ENCODE results near the gene TBP. TPM values are rescaled to one million over a fixed set of nuclear protein-coding genes. Genes with fewer than 3 reads are reported as not detected.
A peak's percentile ranks its signal among the peaks of the same experiment; 100 is the strongest.
"Not testable (repeated sequence)": the region's sequence is repeated elsewhere in the genome, so short reads cannot be mapped to it uniquely, and the experiment has no call there.

Gene TBP
- total and polyA plus RNA-seq, 11 donors = 6.5 to 19.1 (median 8.8) TPM

DNA sequence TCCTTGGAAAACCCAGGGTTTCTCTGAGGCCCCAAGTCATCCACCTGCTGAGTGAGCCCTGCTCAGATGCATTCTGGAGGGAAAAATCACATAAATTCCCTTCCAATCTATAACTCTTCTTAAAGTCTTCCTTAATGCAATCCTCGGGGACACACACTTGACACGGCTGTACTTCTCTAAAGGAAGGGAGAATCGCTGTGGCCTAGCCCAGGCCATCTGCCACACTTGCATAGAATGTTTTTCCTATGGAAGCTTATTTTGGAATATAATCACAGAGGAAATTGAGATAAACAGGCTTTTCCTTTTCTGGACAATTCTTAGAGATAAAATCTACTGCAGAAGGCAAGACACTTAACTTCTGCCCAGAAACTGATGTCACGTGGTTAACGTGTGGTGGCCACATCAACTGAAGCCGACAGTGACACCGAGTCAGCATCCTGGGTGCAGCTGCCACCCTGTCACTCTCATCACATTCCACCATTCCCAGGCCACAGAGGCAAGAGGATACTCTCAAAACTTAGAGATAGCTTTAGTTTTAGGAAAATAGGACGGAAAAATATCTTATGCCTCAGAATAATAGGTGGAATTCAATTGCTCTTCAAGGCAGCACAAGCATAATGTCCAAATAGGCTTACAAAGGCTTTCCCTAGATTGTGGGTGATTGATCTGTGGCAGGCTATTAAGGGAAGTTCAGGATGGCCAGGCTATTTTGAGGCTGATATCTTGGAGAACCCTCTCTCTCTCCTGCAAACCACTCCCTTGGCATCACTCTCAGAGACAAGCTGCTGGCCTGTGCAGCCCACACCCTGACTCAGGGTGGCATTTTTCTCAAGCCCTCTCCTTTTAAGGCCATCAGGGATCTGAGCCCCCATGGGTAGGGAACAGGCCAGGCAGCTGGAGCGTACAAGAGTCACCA is 30.7 kb upstream of the TBP start:
- H3K9me3 ChIP-seq = no peaks in the 10 kb centered on the region
- H3K4me1 ChIP-seq = peaks cover 0 to 28% (median 21%) of the 10 kb centered on the region in 12 donors
- DNase-seq (peak in 3 of 5 donors; percentile 29 to 42 (median 32)), ATAC-seq (peak; percentile 81 to 94 (median 87))
- intact Hi-C loops (cut with DNase I) = loop anchor here in 8 of 10 donors (5.0 to 10.0 kb wide), 9 partner anchors 209 to 1569 kb away; partner anchors contain the start of genes FAM120B (in 4 of the 8) and DLL1 (in 3 of the 8)
- H3K27me3 ChIP-seq = no peaks in the 10 kb centered on the region
- H3K36me3 ChIP-seq = no peaks in the 10 kb centered on the region
- H3K27ac ChIP-seq = peak overlapping the region; percentile 35 to 88 (median 73)
- WGBS, 4 donors = 30 to 40% (median 34%) methylated on average over 9 of the region's 9 CpGs
- H3K4me3 ChIP-seq = no peak overlapping the region
- TF ChIP-seq, protein P1, sequence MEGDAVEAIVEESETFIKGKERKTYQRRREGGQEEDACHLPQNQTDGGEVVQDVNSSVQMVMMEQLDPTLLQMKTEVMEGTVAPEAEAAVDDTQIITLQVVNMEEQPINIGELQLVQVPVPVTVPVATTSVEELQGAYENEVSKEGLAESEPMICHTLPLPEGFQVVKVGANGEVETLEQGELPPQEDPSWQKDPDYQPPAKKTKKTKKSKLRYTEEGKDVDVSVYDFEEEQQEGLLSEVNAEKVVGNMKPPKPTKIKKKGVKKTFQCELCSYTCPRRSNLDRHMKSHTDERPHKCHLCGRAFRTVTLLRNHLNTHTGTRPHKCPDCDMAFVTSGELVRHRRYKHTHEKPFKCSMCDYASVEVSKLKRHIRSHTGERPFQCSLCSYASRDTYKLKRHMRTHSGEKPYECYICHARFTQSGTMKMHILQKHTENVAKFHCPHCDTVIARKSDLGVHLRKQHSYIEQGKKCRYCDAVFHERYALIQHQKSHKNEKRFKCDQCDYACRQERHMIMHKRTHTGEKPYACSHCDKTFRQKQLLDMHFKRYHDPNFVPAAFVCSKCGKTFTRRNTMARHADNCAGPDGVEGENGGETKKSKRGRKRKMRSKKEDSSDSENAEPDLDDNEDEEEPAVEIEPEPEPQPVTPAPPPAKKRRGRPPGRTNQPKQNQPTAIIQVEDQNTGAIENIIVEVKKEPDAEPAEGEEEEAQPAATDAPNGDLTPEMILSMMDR (IDR thresholded peaks at IDR 0.05) = no peak
- TF ChIP-seq POLR2A (IDR thresholded peaks at IDR 0.05) = no peak

GRCh38 chr6:170524172-170524502 is 30.0 kb upstream of the TBP start:
- no peak overlapping the region for H3K4me3 ChIP-seq
- no peaks in the 10 kb centered on the region for H3K27me3 ChIP-seq
- 37 to 59% (median 54%) methylated on average over 5 of the region's 5 CpGs for WGBS, 4 donors
- TF ChIP-seq POLR2A (IDR thresholded peaks at IDR 0.05) = no peak
- TF ChIP-seq, protein P1 (IDR thresholded peaks at IDR 0.05) = no peak
- peak in 4 of 5 donors; percentile 32 to 67 (median 54) for DNase-seq
- peaks cover 0 to 28% (median 21%) of the 10 kb centered on the region in 12 donors for H3K4me1 ChIP-seq
- intact Hi-C loops (cut with DNase I) = loop anchor here in 8 of 10 donors (5.0 to 10.0 kb wide), 9 partner anchors 209 to 1569 kb away; partner anchors contain the start of genes FAM120B (in 4 of the 8) and DLL1 (in 3 of the 8)
- no peaks in the 10 kb centered on the region for H3K36me3 ChIP-seq
- peak; percentile 83 to 94 (median 94) for ATAC-seq
- H3K9me3 ChIP-seq = no peaks in the 10 kb centered on the region
- peak overlapping the region; percentile 35 to 88 (median 73) for H3K27ac ChIP-seq

DNA sequence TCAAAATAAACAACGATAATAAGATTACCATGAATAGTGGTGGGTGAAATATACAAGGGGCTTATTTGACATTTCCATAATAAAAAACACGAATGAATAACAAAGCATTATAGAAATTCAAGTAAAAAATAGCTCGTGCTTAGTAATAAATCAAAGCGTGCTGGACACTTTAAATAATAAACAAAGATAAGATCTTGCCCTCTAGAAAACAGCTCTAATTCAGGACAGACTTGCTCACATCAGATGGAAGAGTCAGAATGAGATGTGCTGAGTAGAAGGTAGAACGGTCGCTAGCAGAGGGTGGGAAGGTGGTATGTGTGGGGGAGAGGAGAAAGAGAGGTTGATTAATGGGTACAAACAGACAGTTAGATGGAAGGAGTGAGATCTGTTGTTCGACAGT is 28.4 kb upstream of the TBP start:
- TF ChIP-seq POLR2A (IDR thresholded peaks at IDR 0.05) = no peak
- TF ChIP-seq, protein P1 (IDR thresholded peaks at IDR 0.05) = no peak
- 83 to 89% (median 86%) methylated on average over 7 of the region's 7 CpGs for WGBS, 4 donors
- Histone ChIP-seq H3K9me3 (no peaks in the 10 kb centered on the region), H3K4me3 (no peak overlapping the region), H3K36me3 (no peaks in the 10 kb centered on the region), H3K27me3 (no peaks in the 10 kb centered on the region), H3K27ac (no peak overlapping the region), H3K4me1 (peaks cover 0 to 28% (median 21%) of the 10 kb centered on the region in 12 donors)
- ATAC-seq (no peak), DNase-seq (no peak)
- intact Hi-C loops (cut with DNase I) = loop anchor here (2.0 to 10.0 kb wide), 11 partner anchors 211 to 1571 kb away; partner anchors contain the start of genes DLL1 (in 2 of the 10) and FAM120B (in 2 of the 10)

GRCh38 chr6:170527995-170528394 is 26.2 kb upstream of the TBP start:
- not testable (repeated sequence) for H3K9me3 ChIP-seq, H3K27ac ChIP-seq, ATAC-seq, H3K27me3 ChIP-seq, DNase-seq, H3K4me3 ChIP-seq
- peaks cover 0 to 20% (median 15%) of the 10 kb centered on the region in 12 donors for H3K4me1 ChIP-seq
- WGBS, 4 donors = 77 to 88% (median 82%) methylated on average over 5 of the region's 5 CpGs
- intact Hi-C loops (cut with DNase I) = loop anchor here (2.0 to 10.0 kb wide), 13 partner anchors 213 to 1573 kb away; partner anchors contain the start of genes DLL1 (in 2 of the 10) and FAM120B (in 2 of the 10)
- H3K36me3 ChIP-seq = peaks cover 0 to 19% (median 11%) of the 10 kb centered on the region in 9 donors

Data from heart left ventricle (tissue), 16 donors.